HEK293 (cell line): Measurements from ENCODE around the gene COPZ1.

Experiments
- CTCF ChIA-PET: fragments of 350-600 bp; formaldehyde crosslinking; extraction: SDS; loops from one replicate; lab custom pipeline; 2021; ENCODE audit warnings: antibody characterized with exemption; lab: Yijun Ruan, JAX
- POLR2A ChIA-PET: fragments of 300-600 bp; formaldehyde crosslinking; extraction: SDS; loops from one replicate; lab custom pipeline; 2020; ENCODE audit warnings: antibody characterized with exemption, inconsistent platforms; lab: Yijun Ruan, JAX
- H3K27ac ChIP-seq: fragments of 200-500 bp; sonication (Bioruptor generic); 2 replicates; pipeline ENCODE4 v1.5.1; 2014; ENCODE audit warnings: low read depth, low read length, control low read depth, inconsistent platforms; ENCODE audit errors: extremely low read depth
- H3K36me3 ChIP-seq, 2 experiments: fragments of 200-500 bp in 1 of 2; sonication (Bioruptor generic) in 1 of 2; 1 replicate in 1 of 2; 2 replicates in 1 of 2; pipeline ENCODE4 v1.5.1; 2014 to 2017; ENCODE audit warnings: inconsistent platforms in 2 of 2, low read length in 2 of 2; ENCODE audit not compliant: control insufficient read depth in 2 of 2, insufficient read depth in 1 of 2
- H3K4me1 ChIP-seq: fragments of 200-500 bp; sonication (Bioruptor generic); 2 replicates; pipeline ENCODE4 v1.5.1; 2014; ENCODE audit warnings: mild to moderate bottlenecking, low read length, inconsistent platforms; ENCODE audit not compliant: control insufficient read depth, insufficient read depth
- H3K4me3 ChIP-seq: 2 replicates; pipeline ENCODE4 v1.5.1; 2011; ENCODE audit warnings: low read depth, mild to moderate bottlenecking, control low read depth, low read length, moderate library complexity
- H3K9me3 ChIP-seq: fragments of 200-500 bp; sonication (Bioruptor generic); 2 replicates; pipeline ENCODE4 v1.5.1; 2014; ENCODE audit warnings: low read depth, low read length, inconsistent platforms; ENCODE audit not compliant: control insufficient read depth, insufficient read depth
- KLF10 ChIP-seq: fragments of 450-650 bp; IDR thresholded peaks from 2 replicates; pipeline ENCODE4 v1.5.1; 2018; ENCODE audit warnings: missing biosample characterization, mild to moderate bottlenecking, missing genetic modification characterization
- OVOL3 ChIP-seq: fragments of 450-650 bp; formaldehyde crosslinking; IDR thresholded peaks from 2 replicates; pipeline ENCODE4 v1.5.1; 2016; ENCODE audit warnings: missing biosample characterization, missing genetic modification characterization
- PRDM1 ChIP-seq: fragments of 450-650 bp; formaldehyde crosslinking; IDR thresholded peaks from 2 replicates; pipeline ENCODE4; 2016; ENCODE audit warnings: missing biosample characterization, missing genetic modification characterization
- ZIC2 ChIP-seq: fragments of 450-650 bp; formaldehyde crosslinking; IDR thresholded peaks from 2 replicates; pipeline ENCODE4 v1.5.1; 2016; ENCODE audit warnings: missing biosample characterization, missing genetic modification characterization
- ZNF132 ChIP-seq: fragments of 450-650 bp; formaldehyde crosslinking; IDR thresholded peaks from 2 replicates; pipeline ENCODE4 v1.5.1; 2017; ENCODE audit warnings: missing biosample characterization, missing genetic modification characterization, borderline replicate concordance
- ZNF184 ChIP-seq: fragments of 450-650 bp; IDR thresholded peaks from 2 replicates; pipeline ENCODE4 v1.5.1; 2018; ENCODE audit warnings: missing biosample characterization, mild to moderate bottlenecking, missing genetic modification characterization
- ZNF24 ChIP-seq: fragments of 450-650 bp; formaldehyde crosslinking; IDR thresholded peaks from 2 replicates; pipeline ENCODE4 v1.5.1; 2016; ENCODE audit warnings: missing biosample characterization, missing genetic modification characterization
- ZNF302 ChIP-seq: fragments of 450-650 bp; formaldehyde crosslinking; IDR thresholded peaks from 2 replicates; pipeline ENCODE4 v1.5.1; 2016; ENCODE audit warnings: missing biosample characterization, missing genetic modification characterization, low read depth
- ZNF354C ChIP-seq: fragments of 450-650 bp; formaldehyde crosslinking; IDR thresholded peaks from 2 replicates; pipeline ENCODE4 v1.5.1; 2016; ENCODE audit warnings: missing biosample characterization, missing genetic modification characterization, low read depth, borderline replicate concordance
- ZNF394 ChIP-seq: fragments of 450-650 bp; formaldehyde crosslinking; IDR thresholded peaks from 2 replicates; pipeline ENCODE4 v1.5.1; 2016; ENCODE audit warnings: missing biosample characterization, missing genetic modification characterization, mild to moderate bottlenecking, moderate library complexity, borderline replicate concordance
- ZNF530 ChIP-seq: fragments of 450-650 bp; formaldehyde crosslinking; IDR thresholded peaks from 2 replicates; pipeline ENCODE4 v1.5.1; 2016; ENCODE audit warnings: low read depth, missing biosample characterization, missing genetic modification characterization
- ZNF548 ChIP-seq: fragments of 450-650 bp; formaldehyde crosslinking; IDR thresholded peaks from 2 replicates; pipeline ENCODE4 v1.5.1; 2016; ENCODE audit warnings: missing biosample characterization, missing genetic modification characterization
- ZNF558 ChIP-seq: fragments of 450-650 bp; formaldehyde crosslinking; IDR thresholded peaks from 2 replicates; pipeline ENCODE4 v1.5.1; 2016; ENCODE audit warnings: missing biosample characterization, missing genetic modification characterization
- ZNF585B ChIP-seq: fragments of 450-650 bp; formaldehyde crosslinking; IDR thresholded peaks from 2 replicates; pipeline ENCODE4 v1.5.1; 2016; ENCODE audit warnings: missing biosample characterization, missing genetic modification characterization
- ZNF654 ChIP-seq: fragments of 450-650 bp; formaldehyde crosslinking; IDR thresholded peaks from 2 replicates; pipeline ENCODE4 v1.5.1; 2016; ENCODE audit warnings: low read depth, missing biosample characterization, missing genetic modification characterization
- ZNF692 ChIP-seq: fragments of 450-650 bp; formaldehyde crosslinking; IDR thresholded peaks from 2 replicates; pipeline ENCODE4 v1.5.1; 2016; ENCODE audit warnings: missing biosample characterization, missing genetic modification characterization
- ZNF785 ChIP-seq: fragments of 450-650 bp; formaldehyde crosslinking; IDR thresholded peaks from 2 replicates; pipeline ENCODE4 v1.5.1; 2016; ENCODE audit warnings: missing biosample characterization, missing genetic modification characterization
- ZNF830 ChIP-seq: fragments of 450-650 bp; IDR thresholded peaks from 2 replicates; pipeline ENCODE4 v1.5.0; 2018; ENCODE audit warnings: missing biosample characterization, missing genetic modification characterization, low read depth, mild to moderate bottlenecking, moderate library complexity
- ZXDB ChIP-seq: fragments of 450-650 bp; formaldehyde crosslinking; IDR thresholded peaks from 2 replicates; pipeline ENCODE4 v1.5.1; 2016; ENCODE audit warnings: missing biosample characterization, missing genetic modification characterization
- TF ChIP-seq, protein P1 (sequence below): fragments of 450-650 bp; IDR thresholded peaks from 2 replicates; pipeline ENCODE4 v1.5.1; 2018; ENCODE audit warnings: missing biosample characterization, mild to moderate bottlenecking, missing genetic modification characterization
- TF ChIP-seq, protein P2 (sequence below): fragments of 450-650 bp; formaldehyde crosslinking; IDR thresholded peaks from 2 replicates; pipeline ENCODE4; 2016; ENCODE audit warnings: missing biosample characterization, missing genetic modification characterization
- TF ChIP-seq, protein P3 (sequence below): fragments of 450-650 bp; formaldehyde crosslinking; IDR thresholded peaks from 2 replicates; pipeline ENCODE4 v1.5.1; 2016; ENCODE audit warnings: missing biosample characterization, missing genetic modification characterization
- TF ChIP-seq, protein P4 (sequence below): fragments of 450-650 bp; formaldehyde crosslinking; IDR thresholded peaks from 2 replicates; pipeline ENCODE4 v1.5.1; 2016; ENCODE audit warnings: missing biosample characterization, missing genetic modification characterization

COPZ1 gene

GRCh38 chr12:54337280-54337842 is 12.4 kb downstream of the COPZ1 start (continued):
- TF ChIP-seq OVOL3 (no peak), ZNF184 (no peak), KLF10 (tag by site-specific recombination) (no peak), ZNF558 (tag by site-specific recombination) (no peak), PRDM1 (tag by site-specific recombination) (0 out of 2 replicates have a peak, but pooled peaks have one; percentile 9), ZNF530 (no peak), ZXDB (tag by site-specific recombination) (no peak), ZNF654 (tag by site-specific recombination) (peak; percentile 35; the same call in 1 of the 2 replicates), ZIC2 (tag by site-specific recombination) (no peak), ZNF692 (tag by site-specific recombination) (no peak), ZNF354C (tag by site-specific recombination) (no peak)
- TF ChIP-seq, protein P1, sequence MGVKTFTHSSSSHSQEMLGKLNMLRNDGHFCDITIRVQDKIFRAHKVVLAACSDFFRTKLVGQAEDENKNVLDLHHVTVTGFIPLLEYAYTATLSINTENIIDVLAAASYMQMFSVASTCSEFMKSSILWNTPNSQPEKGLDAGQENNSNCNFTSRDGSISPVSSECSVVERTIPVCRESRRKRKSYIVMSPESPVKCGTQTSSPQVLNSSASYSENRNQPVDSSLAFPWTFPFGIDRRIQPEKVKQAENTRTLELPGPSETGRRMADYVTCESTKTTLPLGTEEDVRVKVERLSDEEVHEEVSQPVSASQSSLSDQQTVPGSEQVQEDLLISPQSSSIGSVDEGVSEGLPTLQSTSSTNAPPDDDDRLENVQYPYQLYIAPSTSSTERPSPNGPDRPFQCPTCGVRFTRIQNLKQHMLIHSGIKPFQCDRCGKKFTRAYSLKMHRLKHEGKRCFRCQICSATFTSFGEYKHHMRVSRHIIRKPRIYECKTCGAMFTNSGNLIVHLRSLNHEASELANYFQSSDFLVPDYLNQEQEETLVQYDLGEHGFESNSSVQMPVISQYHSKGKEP (tag by site-specific recombination): peak; percentile 58; the same call in 1 of the 2 replicates
- TF ChIP-seq, protein P2, sequence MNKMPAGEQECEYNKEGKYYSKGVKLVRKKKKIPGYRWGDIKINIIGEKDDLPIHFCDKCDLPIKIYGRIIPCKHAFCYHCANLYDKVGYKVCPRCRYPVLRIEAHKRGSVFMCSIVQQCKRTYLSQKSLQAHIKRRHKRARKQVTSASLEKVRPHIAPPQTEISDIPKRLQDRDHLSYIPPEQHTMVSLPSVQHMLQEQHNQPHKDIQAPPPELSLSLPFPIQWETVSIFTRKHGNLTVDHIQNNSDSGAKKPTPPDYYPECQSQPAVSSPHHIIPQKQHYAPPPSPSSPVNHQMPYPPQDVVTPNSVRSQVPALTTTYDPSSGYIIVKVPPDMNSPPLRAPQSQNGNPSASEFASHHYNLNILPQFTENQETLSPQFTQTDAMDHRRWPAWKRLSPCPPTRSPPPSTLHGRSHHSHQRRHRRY: no peak

GRCh38 chr12:54337854-54338650 is 13.1 kb downstream of the COPZ1 start:
- ChIA-PET POLR2A (interaction anchor here (0.8 to 1.2 kb wide), 4 partner anchors 13 to 21 kb away, joined by 3 to 5 read pairs (median 4); partner anchors contain the start of gene COPZ1), CTCF (interaction anchor here (0.6 to 7.9 kb wide), 17 partner anchors 9 to 304 kb away, joined by 3 to 137 read pairs (median 9); partner anchors contain the start of gene COPZ1)
- Histone ChIP-seq H3K36me3 (peaks cover 7 to 34% of the 10 kb centered on the region in 2 experiments), H3K27ac (no peak overlapping the region), H3K4me1 (peaks cover 6% of the 10 kb centered on the region; the same call in 1 of the 2 replicates), H3K9me3 (no peaks in the 10 kb centered on the region), H3K4me3 (no peak overlapping the region)
- TF ChIP-seq ZNF548 (tag by site-specific recombination) (no peak), ZNF394 (tag by site-specific recombination) (no peak), ZNF302 (tag by site-specific recombination) (no peak), ZNF132 (tag by site-specific recombination) (no peak), ZNF24 (tag by site-specific recombination) (no peak), ZNF530 (no peak), ZNF830 (tag by site-specific recombination) (no peak), ZNF558 (tag by site-specific recombination) (no peak), ZNF184 (no peak), ZNF585B (no peak), KLF10 (tag by site-specific recombination) (no peak), ZNF785 (tag by site-specific recombination) (no peak)
- TF ChIP-seq, protein P3, sequence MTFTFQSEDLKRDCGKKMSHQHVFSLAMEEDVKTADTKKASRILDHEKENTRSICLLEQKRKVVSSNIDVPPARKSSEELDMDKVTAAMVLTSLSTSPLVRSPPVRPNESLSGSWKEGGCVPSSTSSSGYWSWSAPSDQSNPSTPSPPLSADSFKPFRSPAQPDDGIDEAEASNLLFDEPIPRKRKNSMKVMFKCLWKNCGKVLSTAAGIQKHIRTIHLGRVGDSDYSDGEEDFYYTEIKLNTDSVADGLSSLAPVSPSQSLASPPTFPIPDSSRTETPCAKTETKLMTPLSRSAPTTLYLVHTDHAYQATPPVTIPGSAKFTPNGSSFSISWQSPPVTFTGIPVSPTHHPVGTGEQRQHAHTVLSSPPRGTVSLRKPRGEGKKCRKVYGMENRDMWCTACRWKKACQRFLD (tag by site-specific recombination): no peak
- TF ChIP-seq, protein P4, sequence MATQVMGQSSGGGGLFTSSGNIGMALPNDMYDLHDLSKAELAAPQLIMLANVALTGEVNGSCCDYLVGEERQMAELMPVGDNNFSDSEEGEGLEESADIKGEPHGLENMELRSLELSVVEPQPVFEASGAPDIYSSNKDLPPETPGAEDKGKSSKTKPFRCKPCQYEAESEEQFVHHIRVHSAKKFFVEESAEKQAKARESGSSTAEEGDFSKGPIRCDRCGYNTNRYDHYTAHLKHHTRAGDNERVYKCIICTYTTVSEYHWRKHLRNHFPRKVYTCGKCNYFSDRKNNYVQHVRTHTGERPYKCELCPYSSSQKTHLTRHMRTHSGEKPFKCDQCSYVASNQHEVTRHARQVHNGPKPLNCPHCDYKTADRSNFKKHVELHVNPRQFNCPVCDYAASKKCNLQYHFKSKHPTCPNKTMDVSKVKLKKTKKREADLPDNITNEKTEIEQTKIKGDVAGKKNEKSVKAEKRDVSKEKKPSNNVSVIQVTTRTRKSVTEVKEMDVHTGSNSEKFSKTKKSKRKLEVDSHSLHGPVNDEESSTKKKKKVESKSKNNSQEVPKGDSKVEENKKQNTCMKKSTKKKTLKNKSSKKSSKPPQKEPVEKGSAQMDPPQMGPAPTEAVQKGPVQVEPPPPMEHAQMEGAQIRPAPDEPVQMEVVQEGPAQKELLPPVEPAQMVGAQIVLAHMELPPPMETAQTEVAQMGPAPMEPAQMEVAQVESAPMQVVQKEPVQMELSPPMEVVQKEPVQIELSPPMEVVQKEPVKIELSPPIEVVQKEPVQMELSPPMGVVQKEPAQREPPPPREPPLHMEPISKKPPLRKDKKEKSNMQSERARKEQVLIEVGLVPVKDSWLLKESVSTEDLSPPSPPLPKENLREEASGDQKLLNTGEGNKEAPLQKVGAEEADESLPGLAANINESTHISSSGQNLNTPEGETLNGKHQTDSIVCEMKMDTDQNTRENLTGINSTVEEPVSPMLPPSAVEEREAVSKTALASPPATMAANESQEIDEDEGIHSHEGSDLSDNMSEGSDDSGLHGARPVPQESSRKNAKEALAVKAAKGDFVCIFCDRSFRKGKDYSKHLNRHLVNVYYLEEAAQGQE: no peak
